ENCODE data around the gene UBE2D4.

UBE2D4 gene

DNA sequence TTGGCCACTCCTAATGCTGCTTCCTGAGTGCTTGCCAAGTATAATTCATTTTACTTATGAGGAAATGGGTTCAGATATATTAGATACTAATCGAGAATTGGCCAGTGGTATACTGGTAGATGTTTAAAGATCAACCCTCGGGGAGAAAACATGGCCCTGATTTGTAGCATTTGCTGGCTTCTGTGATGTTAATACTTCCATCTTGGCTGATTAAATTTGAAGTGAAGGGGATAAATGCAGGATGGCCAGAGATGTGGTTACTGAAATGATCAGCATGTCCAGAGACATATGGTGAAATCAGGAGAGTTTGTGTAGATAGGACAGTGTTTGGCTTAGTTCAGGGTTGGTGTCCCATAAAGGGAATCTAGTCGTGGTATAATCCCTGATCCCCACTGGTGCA lies 11.2 kb downstream of the UBE2D4 start:
- Histone ChIP-seq H2AK5ac (ENCODE audit: low read depth, low read length) (no peak overlapping the region), H2BK15ac (ENCODE audit: low read length) (no peak overlapping the region), H3K4me1 (ENCODE audit: control insufficient read depth in 2 of 2, insufficient read depth in 1 of 2, low read depth in 1 of 2, low read length in 2 of 2) (no peaks in the 10 kb centered on the region), H3K27me3 (ENCODE audit: control insufficient read depth in 3 of 3, insufficient read depth in 3 of 3, low read depth in 1 of 3, low read length in 3 of 3) (no peaks in the 10 kb centered on the region), H2AFZ (ENCODE audit: low read length) (no peak overlapping the region), H3K9ac (ENCODE audit: low read depth, low read length, poor library complexity) (no peak overlapping the region), H3K18ac (ENCODE audit: low read length) (no peak overlapping the region), H3K23ac (ENCODE audit: low read depth, low read length, poor library complexity) (no peak overlapping the region), H3K4ac (ENCODE audit: low read length) (no peak overlapping the region), H2BK5ac (ENCODE audit: low read length) (no peak overlapping the region), H4K91ac (ENCODE audit: low read depth, low read length, poor library complexity) (no peak overlapping the region), H3K9me3 (replicated peaks in 1 of 2; ENCODE audit: control insufficient read depth in 2 of 2, insufficient read depth in 1 of 2, low read depth in 1 of 2, low read length in 2 of 2) (no peaks in the 10 kb centered on the region), H2BK120ac (ENCODE audit: low read depth, low read length) (no peak overlapping the region), H3K27ac (replicated peaks; ENCODE audit: low read length) (no peak overlapping the region), H3K79me1 (ENCODE audit: low read depth, low read length) (no peaks in the 10 kb centered on the region), H3K4me2 (ENCODE audit: insufficient read depth, low read length, poor library complexity, severe bottlenecking) (no peak overlapping the region), H3K14ac (ENCODE audit: low read length) (no peak overlapping the region), H4K8ac (ENCODE audit: low read depth, low read length) (no peak overlapping the region), H3K36me3 (replicated peaks in 1 of 2; ENCODE audit: control insufficient read depth in 2 of 2, insufficient read depth in 2 of 2, low read length in 2 of 2) (no peaks in the 10 kb centered on the region), H2BK12ac (ENCODE audit: low read length) (no peak overlapping the region), H3K4me3 (ENCODE audit: low read length in 2 of 2) (no peak overlapping the region)
- DNase-seq (ENCODE audit: low spot score) = no peak
- no CpG with 5 or more reads among the region's 3 CpGs for WGBS, 2 donors (ENCODE audit: extremely low coverage in 2 of 2, insufficient read length in 2 of 2, insufficient replicate concordance in 1 of 2)

DNA sequence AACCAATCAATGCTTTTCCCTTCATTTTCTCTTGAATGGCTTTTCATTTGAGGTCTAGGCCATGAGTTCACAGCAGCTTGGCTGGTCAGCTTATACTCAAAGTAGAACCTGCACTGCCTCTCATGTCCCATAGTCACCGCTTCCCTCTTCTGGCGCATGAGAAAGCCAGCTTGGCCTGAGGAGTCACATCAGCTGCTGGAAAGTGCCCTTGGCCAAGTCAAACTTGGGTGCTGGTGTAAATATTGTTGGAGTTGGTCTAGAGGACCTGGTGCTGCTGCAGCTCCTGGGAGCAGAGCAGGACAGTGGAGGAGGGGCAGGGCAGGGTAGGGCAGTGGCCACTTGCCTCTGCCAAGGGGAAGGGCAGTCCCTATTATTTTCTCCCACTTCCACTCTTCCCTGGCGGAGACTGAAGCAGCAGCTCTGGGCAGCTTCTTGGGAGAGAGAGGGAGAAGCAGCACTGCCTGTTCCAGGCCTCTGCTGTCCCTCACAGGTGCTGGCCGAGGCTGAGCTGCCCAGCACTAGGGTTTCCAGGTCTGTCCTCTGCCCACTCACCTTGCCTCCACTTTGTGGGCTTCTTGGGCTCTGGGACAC lies 12.8 kb downstream of the UBE2D4 start:
- H3K4me3 ChIP-seq (ENCODE audit: low read length in 2 of 2) = no peak overlapping the region
- no peak for DNase-seq (ENCODE audit: low spot score)
- H2AK5ac ChIP-seq (ENCODE audit: low read depth, low read length) = no peak overlapping the region
- no peaks in the 10 kb centered on the region for H3K4me1 ChIP-seq (ENCODE audit: control insufficient read depth in 2 of 2, insufficient read depth in 1 of 2, low read depth in 1 of 2, low read length in 2 of 2)
- no peaks in the 10 kb centered on the region for H3K79me1 ChIP-seq (ENCODE audit: low read depth, low read length)
- no peak overlapping the region for H4K91ac ChIP-seq (ENCODE audit: low read depth, low read length, poor library complexity)
- H3K9me3 ChIP-seq (replicated peaks in 1 of 2; ENCODE audit: control insufficient read depth in 2 of 2, insufficient read depth in 1 of 2, low read depth in 1 of 2, low read length in 2 of 2) = no peaks in the 10 kb centered on the region
- no peaks in the 10 kb centered on the region for H3K27me3 ChIP-seq (ENCODE audit: control insufficient read depth in 3 of 3, insufficient read depth in 3 of 3, low read depth in 1 of 3, low read length in 3 of 3)
- no peak overlapping the region for H3K4me2 ChIP-seq (ENCODE audit: insufficient read depth, low read length, poor library complexity, severe bottlenecking)
- H2BK5ac ChIP-seq (ENCODE audit: low read length) = no peak overlapping the region
- no CpG with 5 or more reads among the region's 4 CpGs for WGBS, 2 donors (ENCODE audit: extremely low coverage in 2 of 2, insufficient read length in 2 of 2, insufficient replicate concordance in 1 of 2)
- no peak overlapping the region for H3K27ac ChIP-seq (replicated peaks; ENCODE audit: low read length)
- no peak overlapping the region for H2BK15ac ChIP-seq (ENCODE audit: low read length)
- H2AFZ ChIP-seq (ENCODE audit: low read length) = no peak overlapping the region
- no peak overlapping the region for H3K14ac ChIP-seq (ENCODE audit: low read length)
- no peak overlapping the region for H3K18ac ChIP-seq (ENCODE audit: low read length)
- H3K4ac ChIP-seq (ENCODE audit: low read length) = no peak overlapping the region
- no peak overlapping the region for H3K23ac ChIP-seq (ENCODE audit: low read depth, low read length, poor library complexity)
- H3K36me3 ChIP-seq (replicated peaks in 1 of 2; ENCODE audit: control insufficient read depth in 2 of 2, insufficient read depth in 2 of 2, low read length in 2 of 2) = no peaks in the 10 kb centered on the region
- no peak overlapping the region for H3K9ac ChIP-seq (ENCODE audit: low read depth, low read length, poor library complexity)
- no peak overlapping the region for H2BK12ac ChIP-seq (ENCODE audit: low read length)
- H4K8ac ChIP-seq (ENCODE audit: low read depth, low read length) = no peak overlapping the region
- H2BK120ac ChIP-seq (ENCODE audit: low read depth, low read length) = no peak overlapping the region

DNA sequence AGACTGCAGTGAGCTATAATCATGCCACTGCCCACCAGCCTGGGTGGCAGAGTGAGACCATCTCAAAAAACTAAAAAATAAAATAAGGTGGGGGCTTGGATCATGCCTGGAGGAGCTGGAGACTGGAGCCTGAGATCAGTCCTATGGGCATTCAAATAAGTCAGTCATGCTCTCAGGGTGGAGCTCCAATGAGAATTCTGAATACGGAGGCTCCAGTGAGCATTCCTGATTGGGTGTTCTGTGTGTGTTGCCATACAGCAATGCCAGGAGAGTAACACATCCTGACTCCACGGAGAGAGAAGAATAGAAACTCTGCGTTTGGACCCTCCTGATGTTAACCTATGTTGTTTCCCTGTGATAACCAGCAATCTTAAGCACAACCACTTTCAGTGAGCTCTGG lies 16.0 kb downstream of the UBE2D4 start:
- H3K79me1 ChIP-seq (ENCODE audit: low read depth, low read length) = no peaks in the 10 kb centered on the region
- no peak overlapping the region for H4K91ac ChIP-seq (ENCODE audit: low read depth, low read length, poor library complexity)

DNA sequence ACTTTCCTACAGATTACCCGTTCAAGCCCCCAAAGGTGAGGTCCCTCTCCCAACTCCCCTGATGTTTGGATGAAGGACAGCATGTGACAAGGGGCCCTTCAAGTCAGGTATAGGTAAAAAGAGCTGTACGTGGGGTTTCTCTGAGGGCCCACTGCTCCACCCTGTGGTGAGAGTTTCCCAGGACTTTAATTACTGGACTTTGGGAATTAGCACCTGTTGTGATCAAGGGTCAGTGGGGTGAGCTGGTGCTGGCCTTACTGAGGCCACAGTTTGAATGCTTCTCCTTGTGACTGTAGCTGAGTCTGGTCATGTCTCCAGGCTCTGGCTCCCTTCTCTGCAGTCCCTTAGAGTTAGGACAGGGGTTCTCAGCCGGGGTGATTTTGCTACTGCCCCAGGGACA lies 16.8 kb downstream of the UBE2D4 start:
- WGBS, 2 donors (ENCODE audit: extremely low coverage in 2 of 2, insufficient read length in 2 of 2, insufficient replicate concordance in 1 of 2) = no CpG with 5 or more reads among the region's 3 CpGs
- DNase-seq (ENCODE audit: low spot score) = no peak
- H3K14ac ChIP-seq (ENCODE audit: low read length) = no peak overlapping the region
- no peak overlapping the region for H2AFZ ChIP-seq (ENCODE audit: low read length)
- H3K27me3 ChIP-seq (ENCODE audit: control insufficient read depth in 3 of 3, insufficient read depth in 3 of 3, low read depth in 1 of 3, low read length in 3 of 3) = no peaks in the 10 kb centered on the region
- H3K36me3 ChIP-seq (replicated peaks in 1 of 2; ENCODE audit: control insufficient read depth in 2 of 2, insufficient read depth in 2 of 2, low read length in 2 of 2) = peaks cover 2 to 3% of the 10 kb centered on the region in 2 donors
- H2BK120ac ChIP-seq (ENCODE audit: low read depth, low read length) = no peak overlapping the region
- H3K27ac ChIP-seq (replicated peaks; ENCODE audit: low read length) = no peak overlapping the region
- H3K9ac ChIP-seq (ENCODE audit: low read depth, low read length, poor library complexity) = no peak overlapping the region
- H3K4me1 ChIP-seq (ENCODE audit: control insufficient read depth in 2 of 2, insufficient read depth in 1 of 2, low read depth in 1 of 2, low read length in 2 of 2) = no peaks in the 10 kb centered on the region
- H3K9me3 ChIP-seq (replicated peaks in 1 of 2; ENCODE audit: control insufficient read depth in 2 of 2, insufficient read depth in 1 of 2, low read depth in 1 of 2, low read length in 2 of 2) = peaks cover 0 to 2% of the 10 kb centered on the region in 2 donors
- no peak overlapping the region for H3K4me2 ChIP-seq (ENCODE audit: insufficient read depth, low read length, poor library complexity, severe bottlenecking)
- no peak overlapping the region for H2BK5ac ChIP-seq (ENCODE audit: low read length)
- no peak overlapping the region for H4K8ac ChIP-seq (ENCODE audit: low read depth, low read length)
- H3K4ac ChIP-seq (ENCODE audit: low read length) = no peak overlapping the region
- H3K23ac ChIP-seq (ENCODE audit: low read depth, low read length, poor library complexity) = no peak overlapping the region
- H3K79me1 ChIP-seq (ENCODE audit: low read depth, low read length) = no peaks in the 10 kb centered on the region
- H4K91ac ChIP-seq (ENCODE audit: low read depth, low read length, poor library complexity) = no peak overlapping the region
- H2BK15ac ChIP-seq (ENCODE audit: low read length) = no peak overlapping the region
- H2AK5ac ChIP-seq (ENCODE audit: low read depth, low read length) = no peak overlapping the region
- no peak overlapping the region for H2BK12ac ChIP-seq (ENCODE audit: low read length)
- H3K18ac ChIP-seq (ENCODE audit: low read length) = no peak overlapping the region
- no peak overlapping the region for H3K4me3 ChIP-seq (ENCODE audit: low read length in 2 of 2)

More for the DNA sequence above, 16.0 kb downstream of the UBE2D4 start:
- Histone ChIP-seq H3K27ac (replicated peaks; ENCODE audit: low read length) (no peak overlapping the region), H3K27me3 (ENCODE audit: control insufficient read depth in 3 of 3, insufficient read depth in 3 of 3, low read depth in 1 of 3, low read length in 3 of 3) (no peaks in the 10 kb centered on the region), H3K4me1 (ENCODE audit: control insufficient read depth in 2 of 2, insufficient read depth in 1 of 2, low read depth in 1 of 2, low read length in 2 of 2) (no peaks in the 10 kb centered on the region), H2AK5ac (ENCODE audit: low read depth, low read length) (no peak overlapping the region), H3K4me3 (ENCODE audit: low read length in 2 of 2) (no peak overlapping the region), H2BK12ac (ENCODE audit: low read length) (no peak overlapping the region), H3K9ac (ENCODE audit: low read depth, low read length, poor library complexity) (no peak overlapping the region), H3K36me3 (replicated peaks in 1 of 2; ENCODE audit: control insufficient read depth in 2 of 2, insufficient read depth in 2 of 2, low read length in 2 of 2) (peaks cover 2 to 3% of the 10 kb centered on the region in 2 donors), H3K4ac (ENCODE audit: low read length) (no peak overlapping the region), H4K8ac (ENCODE audit: low read depth, low read length) (no peak overlapping the region), H3K9me3 (replicated peaks in 1 of 2; ENCODE audit: control insufficient read depth in 2 of 2, insufficient read depth in 1 of 2, low read depth in 1 of 2, low read length in 2 of 2) (peaks cover 0 to 2% of the 10 kb centered on the region in 2 donors), H2BK15ac (ENCODE audit: low read length) (no peak overlapping the region), H2BK5ac (ENCODE audit: low read length) (no peak overlapping the region), H3K18ac (ENCODE audit: low read length) (no peak overlapping the region), H2BK120ac (ENCODE audit: low read depth, low read length) (no peak overlapping the region), H3K4me2 (ENCODE audit: insufficient read depth, low read length, poor library complexity, severe bottlenecking) (no peak overlapping the region), H2AFZ (ENCODE audit: low read length) (no peak overlapping the region), H3K14ac (ENCODE audit: low read length) (no peak overlapping the region), H3K23ac (ENCODE audit: low read depth, low read length, poor library complexity) (no peak overlapping the region)
- DNase-seq (ENCODE audit: low spot score) = no peak
- no CpG with 5 or more reads among the region's 3 CpGs for WGBS, 2 donors (ENCODE audit: extremely low coverage in 2 of 2, insufficient read length in 2 of 2, insufficient replicate concordance in 1 of 2)

Measured in neuronal stem cell (in vitro differentiated cells).